ENCODE results near the gene PDE8A. TPM values are rescaled to one million over a fixed set of nuclear protein-coding genes. Genes with fewer than 3 reads are reported as not detected.

Gene PDE8A
- total and polyA plus RNA-seq, 2 of the 4 experiments (the other 2 are of a cell fraction) = 32.4 to 35.9 TPM

GRCh38 chr15:85124173-85124572 is 142.5 kb downstream of the PDE8A start:
- ChIA-PET CTCF (interaction anchor here (0.6 kb wide), 1 partner anchor 38 kb away, joined by 5 read pairs; no protein-coding TSS in a partner anchor), POLR2A (ENCODE audit: unreplicated experiment) (no interaction called here)
- Histone ChIP-seq H3K14ac (replicated peaks; ENCODE audit: low read depth, low read length) (0 out of 2 replicates have a peak overlapping the region, but pooled peaks have one; percentile 19), H4K91ac (ENCODE audit: insufficient read depth, low read depth, low read length) (no peak overlapping the region), H3K18ac (ENCODE audit: low read depth, low read length) (no peak overlapping the region), H3K4me3 (ENCODE audit: insufficient read depth, low read depth, low read length) (no peak overlapping the region), H2AFZ (replicated peaks; ENCODE audit: low read length, poor library complexity) (no peak overlapping the region), H3K79me1 (ENCODE audit: low read depth in 1 of 2, low read length in 2 of 2) (peaks cover 4 to 10% of the 10 kb centered on the region in 2 experiments; a peak in 2 of 4 replicates), H2BK15ac (ENCODE audit: low read depth, low read length) (no peak overlapping the region), H3K4ac (ENCODE audit: low read depth, low read length) (no peak overlapping the region), H3K27ac (ENCODE audit: insufficient read depth, low read length) (no peak overlapping the region), H2BK120ac (ENCODE audit: low read depth, low read length) (no peak overlapping the region), H3K4me2 (ENCODE audit: low read depth, low read length) (no peak overlapping the region), H4K8ac (ENCODE audit: low read depth in 2 of 2, low read length in 2 of 2) (no peak overlapping the region), H4K20me1 (ENCODE audit: insufficient read depth, low read length) (no peaks in the 10 kb centered on the region), H3K23ac (ENCODE audit: low read depth, low read length) (no peak overlapping the region), H2BK5ac (ENCODE audit: low read depth, low read length, poor library complexity, severe bottlenecking) (no peak overlapping the region), H3K56ac (ENCODE audit: extremely low read depth, insufficient read depth, low read length) (no peak overlapping the region), H3K4me1 (ENCODE audit: control insufficient read depth, insufficient read depth, low read length) (peaks cover 6% of the 10 kb centered on the region), H2AK5ac (ENCODE audit: low read depth, low read length) (no peak overlapping the region), H2AK9ac (replicated peaks; ENCODE audit: low read depth, low read length, poor library complexity) (no peak overlapping the region), H3K27me3 (ENCODE audit: control insufficient read depth, insufficient read depth, low read length) (no peaks in the 10 kb centered on the region), H3K36me3 (ENCODE audit: control insufficient read depth, insufficient read depth, low read length) (peaks cover 22% of the 10 kb centered on the region), H3K9me1 (ENCODE audit: insufficient read depth, low read length) (peaks cover 16% of the 10 kb centered on the region), H3K9me3 (ENCODE audit: control insufficient read depth, insufficient read depth, low read length) (no peaks in the 10 kb centered on the region), H2BK20ac (ENCODE audit: low read depth, low read length) (no peak overlapping the region), H3K9ac (ENCODE audit: low read depth, low read length) (no peak overlapping the region), H4K5ac (ENCODE audit: low read depth, low read length) (no peak overlapping the region)
- DNase-seq (no peak), ATAC-seq (ENCODE audit: low read depth) (no peak)
- dilution Hi-C loops (cut with HindIII; ENCODE audit: low sequenced_read_pairs, unreplicated experiment) (no loop called here), intact Hi-C loops (cut with micrococcal nuclease) (no loop called here), in situ Hi-C loops (cut with MboI; ENCODE audit: low sequenced_read_pairs) (no loop called here)
- no TSS peak for BruUV-seq (replicated peaks)
- whole genome bisulfite sequencing, 2 experiments (ENCODE audit: extremely low coverage in 2 of 2, insufficient read length in 1 of 2) = 91% methylated on average over 1 of the region's 1 CpG; no CpG with 5 or more reads in 1 of the 2 experiments
- no peak for TF ChIP-seq MXI1 (IDR thresholded peaks at IDR 0.05; ENCODE audit: borderline replicate concordance, low read depth, low read length)
- no peak for TF ChIP-seq POLR2A (IDR thresholded peaks at IDR 0.05; ENCODE audit: low read depth, low read length)
- no peak for TF ChIP-seq CHD1 (IDR thresholded peaks at IDR 0.05; ENCODE audit: low read depth, low read length)
- no peak for TF ChIP-seq BHLHE40 (IDR thresholded peaks at IDR 0.05; ENCODE audit: low read depth, low read length)
- TF ChIP-seq CEBPB (IDR thresholded peaks at IDR 0.05; ENCODE audit: low read depth, low read length) = no peak
- no peak for TF ChIP-seq SMC3 (IDR thresholded peaks at IDR 0.05; ENCODE audit: low read depth, low read length)
- no peak for TF ChIP-seq RCOR1 (IDR thresholded peaks at IDR 0.05; ENCODE audit: insufficient replicate concordance, low read length)
- no peak for TF ChIP-seq MAZ (IDR thresholded peaks at IDR 0.05; ENCODE audit: borderline replicate concordance, low read depth, low read length)
- no peak for TF ChIP-seq ELK1 (IDR thresholded peaks at IDR 0.05; ENCODE audit: borderline replicate concordance, low read depth, low read length)
- TF ChIP-seq, protein P1, sequence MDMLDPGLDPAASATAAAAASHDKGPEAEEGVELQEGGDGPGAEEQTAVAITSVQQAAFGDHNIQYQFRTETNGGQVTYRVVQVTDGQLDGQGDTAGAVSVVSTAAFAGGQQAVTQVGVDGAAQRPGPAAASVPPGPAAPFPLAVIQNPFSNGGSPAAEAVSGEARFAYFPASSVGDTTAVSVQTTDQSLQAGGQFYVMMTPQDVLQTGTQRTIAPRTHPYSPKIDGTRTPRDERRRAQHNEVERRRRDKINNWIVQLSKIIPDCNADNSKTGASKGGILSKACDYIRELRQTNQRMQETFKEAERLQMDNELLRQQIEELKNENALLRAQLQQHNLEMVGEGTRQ (IDR thresholded peaks at IDR 0.05; ENCODE audit: low read depth, low read length) = no peak
- TF ChIP-seq RAD21 (IDR thresholded peaks at IDR 0.05; ENCODE audit: low read length) = no peak
- TF ChIP-seq RFX5 (IDR thresholded peaks at IDR 0.05; ENCODE audit: low read depth, low read length) = no peak
- no peak for TF ChIP-seq FOS (IDR thresholded peaks at IDR 0.05; ENCODE audit: low read depth, low read length)
- no peak for TF ChIP-seq NFE2L2 (IDR thresholded peaks at IDR 0.05; ENCODE audit: low read depth, low read length)
- TF ChIP-seq, protein P2, sequence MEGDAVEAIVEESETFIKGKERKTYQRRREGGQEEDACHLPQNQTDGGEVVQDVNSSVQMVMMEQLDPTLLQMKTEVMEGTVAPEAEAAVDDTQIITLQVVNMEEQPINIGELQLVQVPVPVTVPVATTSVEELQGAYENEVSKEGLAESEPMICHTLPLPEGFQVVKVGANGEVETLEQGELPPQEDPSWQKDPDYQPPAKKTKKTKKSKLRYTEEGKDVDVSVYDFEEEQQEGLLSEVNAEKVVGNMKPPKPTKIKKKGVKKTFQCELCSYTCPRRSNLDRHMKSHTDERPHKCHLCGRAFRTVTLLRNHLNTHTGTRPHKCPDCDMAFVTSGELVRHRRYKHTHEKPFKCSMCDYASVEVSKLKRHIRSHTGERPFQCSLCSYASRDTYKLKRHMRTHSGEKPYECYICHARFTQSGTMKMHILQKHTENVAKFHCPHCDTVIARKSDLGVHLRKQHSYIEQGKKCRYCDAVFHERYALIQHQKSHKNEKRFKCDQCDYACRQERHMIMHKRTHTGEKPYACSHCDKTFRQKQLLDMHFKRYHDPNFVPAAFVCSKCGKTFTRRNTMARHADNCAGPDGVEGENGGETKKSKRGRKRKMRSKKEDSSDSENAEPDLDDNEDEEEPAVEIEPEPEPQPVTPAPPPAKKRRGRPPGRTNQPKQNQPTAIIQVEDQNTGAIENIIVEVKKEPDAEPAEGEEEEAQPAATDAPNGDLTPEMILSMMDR (conservative IDR thresholded peaks at IDR 0.05; ENCODE audit: low read depth, low read length) = no peak
- TF ChIP-seq MAFK (IDR thresholded peaks at IDR 0.05; ENCODE audit: low read depth, low read length) = no peak
